K562 (cell line): ENCODE measurements around the gene LMOD1. TPM values are rescaled to one million over a fixed set of nuclear protein-coding genes. Genes with fewer than 3 reads are reported as not detected.

Source experiments
- CBX5 ChIP-seq: IDR thresholded peaks from 2 replicates; pipeline ENCODE4 v1.6.1; 2014; ENCODE audit warnings: low read depth, borderline replicate concordance
- DDX20 ChIP-seq: fragments of 450-650 bp; IDR thresholded peaks from 2 replicates; pipeline ENCODE4 v1.6.1; 2016; ENCODE audit warnings: missing genetic modification characterization, low read depth, mild to moderate bottlenecking, missing compliant biosample characterization, moderate library complexity
- GTF2E2 ChIP-seq: fragments of 200-800 bp; sonication (Bioruptor generic); IDR thresholded peaks from 2 replicates; pipeline ENCODE4 v1.6.1; 2016; ENCODE audit warnings: missing genetic modification characterization, missing compliant biosample characterization
- GTF2F1 ChIP-seq: IDR thresholded peaks from 2 replicates; pipeline ENCODE4 v1.6.1; 2011; ENCODE audit warnings: low read depth, low read length, improper control_type of control experiment
- KLF6 ChIP-seq: fragments of 250-450 bp; sonication (Bioruptor Pico); IDR thresholded peaks from 2 replicates; pipeline ENCODE4 v1.4.0; 2020; ENCODE audit warnings: mild to moderate bottlenecking, moderate library complexity, borderline replicate concordance
- MAFK ChIP-seq: IDR thresholded peaks from 2 replicates; pipeline ENCODE4 v1.6.1; 2011; ENCODE audit warnings: low read length, improper control_type of control experiment
- MCM5 ChIP-seq: fragments of 450-650 bp; IDR thresholded peaks from 2 replicates; pipeline ENCODE4 v1.6.1; 2016; ENCODE audit warnings: low read depth
- MYNN ChIP-seq, 2 experiments: sonication (generic); formaldehyde crosslinking in 1 of 2; IDR thresholded peaks; 2 replicates each; pipeline versions ENCODE4 v1.5.0 to v1.6.1; 2016 to 2020; ENCODE audit warnings: antibody characterized with exemption in 1 of 2, missing genetic modification reagents in 1 of 2
- NFIX ChIP-seq: fragments of 250-450 bp; sonication (Bioruptor Pico); IDR thresholded peaks from 2 replicates; pipeline ENCODE4 v1.4.0; 2020; ENCODE audit warnings: low read depth, mild to moderate bottlenecking, moderate library complexity
- U2AF1 ChIP-seq: fragments of 200-400 bp; formaldehyde crosslinking; optimal IDR thresholded peaks from 2 replicates; pipeline ENCODE3; 2017; ENCODE audit warnings: mild to moderate bottlenecking, low read depth, low read length, moderate library complexity
- ZNF146 ChIP-seq: IDR thresholded peaks from one replicate; pipeline ENCODE4 v1.6.1; 2018; ENCODE audit warnings: missing compliant biosample characterization; ENCODE audit not compliant: unreplicated experiment
- ZNF75A ChIP-seq: fragments of 450-650 bp; formaldehyde crosslinking; IDR thresholded peaks from 2 replicates; pipeline ENCODE4 v1.4.0; 2020; ENCODE audit warnings: mild to moderate bottlenecking
- polyA plus RNA-seq, 8 experiments: library from polyadenylated mRNA; depleted of rRNA in 4 of 8; stranded (reverse) in 5 of 8; unstranded in 3 of 8; fragments of >200 nt; fragmentation: Nextera tagmentation in 2 of 8; fragmentation: Illumina TruSeq in 1 of 8; extraction: Ambion mirVana in 2 of 8; extraction: Trizol in 1 of 8; gene quantifications; 2 replicates each; pipeline versions ENCODE4 v1.2.1 to v1.2.3, GENCODE V29; 2011 to 2014; ENCODE audit warnings: inconsistent platforms in 1 of 8, missing spikeins in 1 of 8
- total RNA-seq, 7 experiments: library from RNA; depleted of rRNA in 6 of 7; stranded (reverse); fragments of >200 nt in 6 of 7; fragmentation: Illumina TruSeq in 2 of 7; extraction: Trizol in 2 of 7; gene quantifications; 2 replicates each; pipeline versions ENCODE4 v1.2.1 to v1.2.3, GENCODE V29; 2011 to 2021; ENCODE audit warnings: low replicate concordance in 1 of 7
- TF ChIP-seq, protein P1 (sequence below): fragments of 450-650 bp; IDR thresholded peaks from 2 replicates; pipeline ENCODE4 v1.7.1; 2018; ENCODE audit warnings: mild to moderate bottlenecking, low read depth; ENCODE audit not compliant: partially characterized antibody
- TF ChIP-seq, protein P2 (sequence below): sonication (generic); formaldehyde crosslinking; IDR thresholded peaks from 2 replicates; pipeline ENCODE4 v1.8.0; 2022; ENCODE audit warnings: mild to moderate bottlenecking, missing genetic modification reagents
- TF ChIP-seq, protein P3 (sequence below), 2 experiments: fragments of 450-650 bp; conservative IDR thresholded peaks; 2 replicates each; pipeline ENCODE4 v1.6.1; 2017; ENCODE audit warnings: mild to moderate bottlenecking in 2 of 2, moderate library complexity in 2 of 2
- TF ChIP-seq, protein P4 (sequence below): fragments of 450-650 bp; IDR thresholded peaks from 2 replicates; pipeline ENCODE4 v1.6.1; 2017; ENCODE audit warnings: antibody characterized with exemption, mild to moderate bottlenecking
- TF ChIP-seq, protein P5 (sequence below): sonication (generic); formaldehyde crosslinking; IDR thresholded peaks from 2 replicates; pipeline ENCODE4 v1.9.0; 2022; ENCODE audit warnings: mild to moderate bottlenecking, missing genetic modification reagents
- TF ChIP-seq, protein P6 (sequence below): fragments of 250-450 bp; sonication (Bioruptor Pico); IDR thresholded peaks from 2 replicates; pipeline ENCODE4 v1.8.0; 2021; ENCODE audit warnings: moderate library complexity, mild to moderate bottlenecking, inconsistent platforms

The LMOD1 gene
- total and polyA plus RNA-seq, 9 of the 15 experiments (the other 6 are each of a cell fraction or from before 2014, with no cell fraction given), result 0.03 to 0.54 (median 0.38) TPM; not detected in 1

DNA sequence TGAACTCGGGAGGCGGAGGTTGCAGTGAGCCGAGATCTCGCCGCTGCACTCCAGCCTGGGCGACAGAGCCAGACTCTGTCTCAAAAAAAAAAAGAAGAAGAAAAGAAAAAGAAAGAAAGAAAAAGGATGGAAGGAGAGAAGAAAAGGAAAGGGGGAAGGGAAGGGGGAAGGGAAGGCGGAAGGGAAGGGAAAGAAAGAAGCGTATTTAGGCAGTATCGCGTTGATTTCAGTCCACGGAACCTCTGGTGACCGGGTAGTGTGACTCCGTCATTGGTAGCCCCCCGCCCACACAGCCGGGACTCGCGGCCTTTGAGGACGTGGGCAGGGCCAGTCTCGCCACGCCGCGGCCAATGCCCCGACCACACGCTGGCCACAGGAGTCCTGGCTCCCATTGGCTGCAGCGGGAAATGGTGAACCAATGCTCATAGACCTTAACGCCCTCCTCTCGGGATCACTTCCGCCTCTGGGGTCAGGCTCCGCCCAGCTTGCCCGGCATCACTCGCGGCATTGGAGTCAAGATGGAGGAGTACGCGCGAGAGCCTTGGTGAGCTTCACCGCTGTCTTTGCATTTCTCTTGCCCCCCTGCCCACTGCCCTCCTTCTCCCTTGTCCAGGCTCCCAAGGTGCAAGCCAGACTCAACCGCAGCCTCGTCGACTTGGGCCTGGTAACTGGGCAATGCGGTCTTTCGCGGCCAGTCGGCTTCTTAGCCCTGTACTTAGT, 8.8 kb upstream of the LMOD1 start, which contains the start of gene TIMM17A (continued):
- TF ChIP-seq KLF6 (CRISPR knock-in tag) (no peak; the same call in 1 of the 2 replicates), DDX20 (tag) (no peak), MAFK (no peak), GTF2E2 (tag) (peak; percentile 88; the same call in 1 of the 2 replicates), U2AF1 (no peak), GTF2F1 (peak; percentile 82), CBX5 (no peak), ZNF75A (CRISPR knock-in tag) (no peak), ZNF146 (CRISPR knock-in tag) (no peak), MYNN (IDR thresholded peaks at IDR 0.05) (peak; percentile 67), MYNN (CRISPR knock-in tag; IDR thresholded peaks at IDR 0.05) (no peak), MCM5 (no peak), NFIX (CRISPR knock-in tag) (no peak)
- TF ChIP-seq, protein P1, sequence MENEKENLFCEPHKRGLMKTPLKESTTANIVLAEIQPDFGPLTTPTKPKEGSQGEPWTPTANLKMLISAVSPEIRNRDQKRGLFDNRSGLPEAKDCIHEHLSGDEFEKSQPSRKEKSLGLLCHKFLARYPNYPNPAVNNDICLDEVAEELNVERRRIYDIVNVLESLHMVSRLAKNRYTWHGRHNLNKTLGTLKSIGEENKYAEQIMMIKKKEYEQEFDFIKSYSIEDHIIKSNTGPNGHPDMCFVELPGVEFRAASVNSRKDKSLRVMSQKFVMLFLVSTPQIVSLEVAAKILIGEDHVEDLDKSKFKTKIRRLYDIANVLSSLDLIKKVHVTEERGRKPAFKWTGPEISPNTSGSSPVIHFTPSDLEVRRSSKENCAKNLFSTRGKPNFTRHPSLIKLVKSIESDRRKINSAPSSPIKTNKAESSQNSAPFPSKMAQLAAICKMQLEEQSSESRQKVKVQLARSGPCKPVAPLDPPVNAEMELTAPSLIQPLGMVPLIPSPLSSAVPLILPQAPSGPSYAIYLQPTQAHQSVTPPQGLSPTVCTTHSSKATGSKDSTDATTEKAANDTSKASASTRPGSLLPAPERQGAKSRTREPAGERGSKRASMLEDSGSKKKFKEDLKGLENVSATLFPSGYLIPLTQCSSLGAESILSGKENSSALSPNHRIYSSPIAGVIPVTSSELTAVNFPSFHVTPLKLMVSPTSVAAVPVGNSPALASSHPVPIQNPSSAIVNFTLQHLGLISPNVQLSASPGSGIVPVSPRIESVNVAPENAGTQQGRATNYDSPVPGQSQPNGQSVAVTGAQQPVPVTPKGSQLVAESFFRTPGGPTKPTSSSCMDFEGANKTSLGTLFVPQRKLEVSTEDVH, result peak; percentile 71
- TF ChIP-seq, protein P2, sequence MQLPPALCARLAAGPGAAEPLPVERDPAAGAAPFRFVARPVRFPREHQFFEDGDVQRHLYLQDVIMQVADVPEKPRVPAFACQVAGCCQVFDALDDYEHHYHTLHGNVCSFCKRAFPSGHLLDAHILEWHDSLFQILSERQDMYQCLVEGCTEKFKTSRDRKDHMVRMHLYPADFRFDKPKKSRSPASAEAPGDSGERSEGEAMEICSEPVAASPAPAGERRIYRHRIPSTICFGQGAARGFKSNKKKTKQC (CRISPR knock-in tag), result peak; percentile 73
- TF ChIP-seq, protein P3, sequence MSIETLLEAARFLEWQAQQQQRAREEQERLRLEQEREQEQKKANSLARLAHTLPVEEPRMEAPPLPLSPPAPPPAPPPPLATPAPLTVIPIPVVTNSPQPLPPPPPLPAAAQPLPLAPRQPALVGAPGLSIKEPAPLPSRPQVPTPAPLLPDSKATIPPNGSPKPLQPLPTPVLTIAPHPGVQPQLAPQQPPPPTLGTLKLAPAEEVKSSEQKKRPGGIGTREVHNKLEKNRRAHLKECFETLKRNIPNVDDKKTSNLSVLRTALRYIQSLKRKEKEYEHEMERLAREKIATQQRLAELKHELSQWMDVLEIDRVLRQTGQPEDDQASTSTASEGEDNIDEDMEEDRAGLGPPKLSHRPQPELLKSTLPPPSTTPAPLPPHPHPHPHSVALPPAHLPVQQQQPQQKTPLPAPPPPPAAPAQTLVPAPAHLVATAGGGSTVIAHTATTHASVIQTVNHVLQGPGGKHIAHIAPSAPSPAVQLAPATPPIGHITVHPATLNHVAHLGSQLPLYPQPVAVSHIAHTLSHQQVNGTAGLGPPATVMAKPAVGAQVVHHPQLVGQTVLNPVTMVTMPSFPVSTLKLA (conservative IDR thresholded peaks at IDR 0.05), result peak; percentile 94 to 95
- TF ChIP-seq, protein P4, sequence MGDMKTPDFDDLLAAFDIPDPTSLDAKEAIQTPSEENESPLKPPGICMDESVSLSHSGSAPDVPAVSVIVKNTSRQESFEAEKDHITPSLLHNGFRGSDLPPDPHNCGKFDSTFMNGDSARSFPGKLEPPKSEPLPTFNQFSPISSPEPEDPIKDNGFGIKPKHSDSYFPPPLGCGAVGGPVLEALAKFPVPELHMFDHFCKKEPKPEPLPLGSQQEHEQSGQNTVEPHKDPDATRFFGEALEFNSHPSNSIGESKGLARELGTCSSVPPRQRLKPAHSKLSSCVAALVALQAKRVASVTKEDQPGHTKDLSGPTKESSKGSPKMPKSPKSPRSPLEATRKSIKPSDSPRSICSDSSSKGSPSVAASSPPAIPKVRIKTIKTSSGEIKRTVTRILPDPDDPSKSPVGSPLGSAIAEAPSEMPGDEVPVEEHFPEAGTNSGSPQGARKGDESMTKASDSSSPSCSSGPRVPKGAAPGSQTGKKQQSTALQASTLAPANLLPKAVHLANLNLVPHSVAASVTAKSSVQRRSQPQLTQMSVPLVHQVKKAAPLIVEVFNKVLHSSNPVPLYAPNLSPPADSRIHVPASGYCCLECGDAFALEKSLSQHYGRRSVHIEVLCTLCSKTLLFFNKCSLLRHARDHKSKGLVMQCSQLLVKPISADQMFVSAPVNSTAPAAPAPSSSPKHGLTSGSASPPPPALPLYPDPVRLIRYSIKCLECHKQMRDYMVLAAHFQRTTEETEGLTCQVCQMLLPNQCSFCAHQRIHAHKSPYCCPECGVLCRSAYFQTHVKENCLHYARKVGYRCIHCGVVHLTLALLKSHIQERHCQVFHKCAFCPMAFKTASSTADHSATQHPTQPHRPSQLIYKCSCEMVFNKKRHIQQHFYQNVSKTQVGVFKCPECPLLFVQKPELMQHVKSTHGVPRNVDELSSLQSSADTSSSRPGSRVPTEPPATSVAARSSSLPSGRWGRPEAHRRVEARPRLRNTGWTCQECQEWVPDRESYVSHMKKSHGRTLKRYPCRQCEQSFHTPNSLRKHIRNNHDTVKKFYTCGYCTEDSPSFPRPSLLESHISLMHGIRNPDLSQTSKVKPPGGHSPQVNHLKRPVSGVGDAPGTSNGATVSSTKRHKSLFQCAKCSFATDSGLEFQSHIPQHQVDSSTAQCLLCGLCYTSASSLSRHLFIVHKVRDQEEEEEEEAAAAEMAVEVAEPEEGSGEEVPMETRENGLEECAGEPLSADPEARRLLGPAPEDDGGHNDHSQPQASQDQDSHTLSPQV, result no peak
- TF ChIP-seq, protein P5, sequence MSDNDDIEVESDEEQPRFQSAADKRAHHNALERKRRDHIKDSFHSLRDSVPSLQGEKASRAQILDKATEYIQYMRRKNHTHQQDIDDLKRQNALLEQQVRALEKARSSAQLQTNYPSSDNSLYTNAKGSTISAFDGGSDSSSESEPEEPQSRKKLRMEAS, result peak; percentile 90
- TF ChIP-seq, protein P6, sequence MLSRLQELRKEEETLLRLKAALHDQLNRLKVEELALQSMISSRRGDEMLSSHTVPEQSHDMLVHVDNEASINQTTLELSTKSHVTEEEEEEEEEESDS (CRISPR knock-in tag), result no peak
